ENCODE data around the gene GALNT5. TPM values are rescaled to one million over a fixed set of nuclear protein-coding genes. Genes with fewer than 3 reads are reported as not detected.
"Not testable (repeated sequence)": the region's sequence is repeated elsewhere in the genome, so short reads cannot be mapped to it uniquely, and the experiment has no call there.

Gene GALNT5
- total RNA-seq, 1 experiment from 2014 or later: 6.8 TPM

DNA sequence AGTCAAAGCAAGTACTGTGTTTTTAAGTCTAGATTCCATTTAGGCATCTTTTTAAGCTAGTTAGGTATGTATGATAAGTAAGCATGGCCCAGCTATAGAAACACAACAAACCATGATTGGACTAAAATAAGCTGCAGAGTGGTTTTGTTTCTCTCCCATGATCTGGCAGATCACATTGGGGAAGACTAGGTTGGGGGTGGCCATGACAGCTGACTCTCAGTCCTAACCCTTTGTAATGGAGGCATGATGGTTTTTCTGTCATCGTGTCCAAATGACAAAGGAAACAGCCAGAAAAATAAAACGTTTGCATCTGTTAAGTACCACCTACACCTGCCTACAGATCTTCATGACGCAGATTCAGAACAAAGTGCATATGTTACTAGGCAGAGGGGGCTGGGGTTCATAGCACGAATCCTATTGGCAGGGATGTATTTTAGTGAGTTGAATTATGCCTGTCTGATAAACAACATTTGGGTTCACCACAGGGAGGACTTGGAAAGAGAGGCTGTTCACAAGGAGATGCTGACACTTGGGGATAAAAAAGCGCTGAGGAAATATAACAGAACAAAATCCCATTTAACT, 33.8 kb upstream of the GALNT5 start:
- BruUV-seq (replicated peaks): no TSS peak
- Histone ChIP-seq H3K4me1 (no peaks in the 10 kb centered on the region), H3K4me3 (ENCODE audit: low read depth, low read length) (no peak overlapping the region), H3K27me3 (replicated peaks; ENCODE audit: control insufficient read depth, insufficient read depth, low read length) (no peaks in the 10 kb centered on the region), H3K36me3 (ENCODE audit: control insufficient read depth, insufficient read depth, low read length) (no peaks in the 10 kb centered on the region), H3K9me3 (no peaks in the 10 kb centered on the region)
- no peaks in the 10 kb centered on the region for H3K4me1 Mint-ChIP-seq (ENCODE audit: low read depth, unreplicated experiment)
- H3K27me3 Mint-ChIP-seq (ENCODE audit: insufficient read depth, unreplicated experiment): no peaks in the 10 kb centered on the region
- intact Hi-C loops (cut with micrococcal nuclease; ENCODE audit: unreplicated experiment): no loop called here
- DNase-seq: no peak
- H3K36me3 Mint-ChIP-seq (ENCODE audit: insufficient read depth, unreplicated experiment): no peaks in the 10 kb centered on the region
- TF ChIP-seq, protein P1, sequence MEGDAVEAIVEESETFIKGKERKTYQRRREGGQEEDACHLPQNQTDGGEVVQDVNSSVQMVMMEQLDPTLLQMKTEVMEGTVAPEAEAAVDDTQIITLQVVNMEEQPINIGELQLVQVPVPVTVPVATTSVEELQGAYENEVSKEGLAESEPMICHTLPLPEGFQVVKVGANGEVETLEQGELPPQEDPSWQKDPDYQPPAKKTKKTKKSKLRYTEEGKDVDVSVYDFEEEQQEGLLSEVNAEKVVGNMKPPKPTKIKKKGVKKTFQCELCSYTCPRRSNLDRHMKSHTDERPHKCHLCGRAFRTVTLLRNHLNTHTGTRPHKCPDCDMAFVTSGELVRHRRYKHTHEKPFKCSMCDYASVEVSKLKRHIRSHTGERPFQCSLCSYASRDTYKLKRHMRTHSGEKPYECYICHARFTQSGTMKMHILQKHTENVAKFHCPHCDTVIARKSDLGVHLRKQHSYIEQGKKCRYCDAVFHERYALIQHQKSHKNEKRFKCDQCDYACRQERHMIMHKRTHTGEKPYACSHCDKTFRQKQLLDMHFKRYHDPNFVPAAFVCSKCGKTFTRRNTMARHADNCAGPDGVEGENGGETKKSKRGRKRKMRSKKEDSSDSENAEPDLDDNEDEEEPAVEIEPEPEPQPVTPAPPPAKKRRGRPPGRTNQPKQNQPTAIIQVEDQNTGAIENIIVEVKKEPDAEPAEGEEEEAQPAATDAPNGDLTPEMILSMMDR (IDR thresholded peaks at IDR 0.05; ENCODE audit: insufficient read depth in 1 of 2, low read depth in 1 of 2, low read length in 1 of 2, severe bottlenecking in 1 of 2, unreplicated experiment in 1 of 2): no peak
- H3K4me3 Mint-ChIP-seq (ENCODE audit: unreplicated experiment): no peak overlapping the region
- H3K27ac Mint-ChIP-seq (ENCODE audit: unreplicated experiment): no peak overlapping the region
- H3K9me3 Mint-ChIP-seq (ENCODE audit: unreplicated experiment): no peaks in the 10 kb centered on the region
- CTCF ChIA-PET: no interaction called here
- POLR2A ChIA-PET: no interaction called here

DNA sequence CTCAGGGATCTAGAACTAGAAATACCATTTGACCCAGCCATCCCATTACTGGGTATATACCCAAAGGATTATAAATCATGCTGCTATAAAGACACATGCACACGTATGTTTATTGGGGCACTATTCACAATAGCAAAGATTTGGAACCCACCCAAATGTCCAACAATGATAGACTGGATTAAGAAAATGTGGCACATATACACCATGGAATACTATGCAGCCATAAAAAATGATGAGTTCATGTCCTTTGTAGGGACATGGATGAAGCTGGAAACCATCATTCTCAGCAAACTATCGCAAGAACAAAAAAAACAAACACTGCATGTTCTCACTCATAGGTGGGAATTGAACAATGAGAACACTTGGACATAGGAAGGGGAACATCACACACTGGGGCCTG, 33.1 kb upstream of the GALNT5 start:
- H3K36me3 ChIP-seq (ENCODE audit: control insufficient read depth, insufficient read depth, low read length); H3K36me3 Mint-ChIP-seq (ENCODE audit: insufficient read depth, unreplicated experiment); H3K4me3 Mint-ChIP-seq (ENCODE audit: unreplicated experiment); CTCF ChIA-PET; DNase-seq; H3K4me1 ChIP-seq; H3K27me3 ChIP-seq (replicated peaks; ENCODE audit: control insufficient read depth, insufficient read depth, low read length); H3K27me3 Mint-ChIP-seq (ENCODE audit: insufficient read depth, unreplicated experiment); H3K4me1 Mint-ChIP-seq (ENCODE audit: low read depth, unreplicated experiment); intact Hi-C loops (cut with micrococcal nuclease; ENCODE audit: unreplicated experiment); POLR2A ChIA-PET; H3K27ac Mint-ChIP-seq (ENCODE audit: unreplicated experiment); BruUV-seq (replicated peaks); H3K9me3 ChIP-seq; H3K4me3 ChIP-seq (ENCODE audit: low read depth, low read length); H3K9me3 Mint-ChIP-seq (ENCODE audit: unreplicated experiment): not testable (repeated sequence)

DNA sequence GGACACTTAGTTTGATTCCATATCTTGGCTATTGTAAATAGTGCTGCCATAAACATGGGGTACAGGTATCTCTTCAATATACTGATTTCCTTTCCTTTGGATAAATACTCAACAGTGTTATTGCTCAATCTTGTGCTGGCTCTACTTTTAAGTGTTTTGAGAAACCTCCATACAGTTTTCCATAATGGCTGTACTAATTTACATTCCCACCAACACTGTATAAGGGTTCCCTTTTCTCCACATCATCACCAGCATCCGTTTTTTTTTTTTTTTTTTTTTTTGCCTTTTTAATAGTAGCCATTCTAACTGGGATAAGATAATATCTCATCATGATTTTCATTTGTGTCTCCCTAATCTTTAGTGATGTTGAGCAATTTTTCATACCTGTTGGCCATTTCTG, 29.9 kb upstream of the GALNT5 start:
- POLR2A ChIA-PET: no interaction called here
- Mint-ChIP-seq H3K4me3 (ENCODE audit: unreplicated experiment) (no peak overlapping the region), H3K27me3 (ENCODE audit: insufficient read depth, unreplicated experiment) (peaks cover 4% of the 10 kb centered on the region), H3K9me3 (ENCODE audit: unreplicated experiment) (no peaks in the 10 kb centered on the region), H3K4me1 (ENCODE audit: low read depth, unreplicated experiment) (no peaks in the 10 kb centered on the region), H3K36me3 (ENCODE audit: insufficient read depth, unreplicated experiment) (no peaks in the 10 kb centered on the region), H3K27ac (ENCODE audit: unreplicated experiment) (no peak overlapping the region)
- CTCF ChIA-PET: no interaction called here
- intact Hi-C loops (cut with micrococcal nuclease; ENCODE audit: unreplicated experiment): no loop called here
- H3K4me3 ChIP-seq (ENCODE audit: low read depth, low read length): no peak overlapping the region
- TF ChIP-seq, protein P1 (IDR thresholded peaks at IDR 0.05; ENCODE audit: insufficient read depth in 1 of 2, low read depth in 1 of 2, low read length in 1 of 2, severe bottlenecking in 1 of 2, unreplicated experiment in 1 of 2): no peak
- DNase-seq: no peak
- no peaks in the 10 kb centered on the region for H3K27me3 ChIP-seq (replicated peaks; ENCODE audit: control insufficient read depth, insufficient read depth, low read length)
- no TSS peak for BruUV-seq (replicated peaks)
- no peaks in the 10 kb centered on the region for H3K4me1 ChIP-seq
- H3K36me3 ChIP-seq (ENCODE audit: control insufficient read depth, insufficient read depth, low read length): no peaks in the 10 kb centered on the region
- no peaks in the 10 kb centered on the region for H3K9me3 ChIP-seq

DNA sequence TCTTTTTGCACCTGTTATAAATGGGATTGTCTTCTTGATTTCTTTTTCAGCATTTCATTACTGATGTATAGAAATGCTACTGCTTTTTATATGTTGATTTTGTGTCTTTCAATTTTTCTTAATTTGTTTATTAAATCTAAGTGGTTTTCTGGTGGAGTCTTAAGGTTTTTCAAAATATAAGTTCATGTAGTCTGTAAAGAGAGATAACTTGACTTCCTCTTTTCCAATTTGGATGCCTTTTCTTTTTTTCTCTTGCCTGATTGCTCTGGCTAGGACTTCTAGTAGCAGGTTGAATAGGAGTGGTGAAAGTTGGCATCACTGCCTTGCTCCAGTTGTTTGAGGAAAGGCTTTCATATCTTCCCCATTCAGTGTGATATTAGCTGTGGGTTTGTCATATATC, 28.6 kb upstream of the GALNT5 start:
- Mint-ChIP-seq H3K4me1 (ENCODE audit: low read depth, unreplicated experiment) (no peaks in the 10 kb centered on the region), H3K27ac (ENCODE audit: unreplicated experiment) (no peak overlapping the region), H3K36me3 (ENCODE audit: insufficient read depth, unreplicated experiment) (no peaks in the 10 kb centered on the region), H3K4me3 (ENCODE audit: unreplicated experiment) (no peak overlapping the region), H3K27me3 (ENCODE audit: insufficient read depth, unreplicated experiment) (peaks cover 4% of the 10 kb centered on the region), H3K9me3 (ENCODE audit: unreplicated experiment) (no peaks in the 10 kb centered on the region)
- ChIA-PET CTCF (no interaction called here), POLR2A (no interaction called here)
- intact Hi-C loops (cut with micrococcal nuclease; ENCODE audit: unreplicated experiment): no loop called here
- BruUV-seq (replicated peaks): no TSS peak
- TF ChIP-seq, protein P1 (IDR thresholded peaks at IDR 0.05; ENCODE audit: insufficient read depth in 1 of 2, low read depth in 1 of 2, low read length in 1 of 2, severe bottlenecking in 1 of 2, unreplicated experiment in 1 of 2): no peak
- Histone ChIP-seq H3K4me1 (no peaks in the 10 kb centered on the region), H3K9me3 (no peaks in the 10 kb centered on the region), H3K36me3 (ENCODE audit: control insufficient read depth, insufficient read depth, low read length) (no peaks in the 10 kb centered on the region), H3K4me3 (ENCODE audit: low read depth, low read length) (no peak overlapping the region), H3K27me3 (replicated peaks; ENCODE audit: control insufficient read depth, insufficient read depth, low read length) (no peaks in the 10 kb centered on the region)
- no peak for DNase-seq

Data from Caco-2 (cell line).